AML-193 (cell line): ENCODE measurements around the gene TIMM13.

ENCODE experiments used
- DNase-seq, 2 experiments: peaks; one replicate each; lab custom pipeline; 2025; lab: John Stamatoyannopoulos, UW

TIMM13 gene

DNA sequence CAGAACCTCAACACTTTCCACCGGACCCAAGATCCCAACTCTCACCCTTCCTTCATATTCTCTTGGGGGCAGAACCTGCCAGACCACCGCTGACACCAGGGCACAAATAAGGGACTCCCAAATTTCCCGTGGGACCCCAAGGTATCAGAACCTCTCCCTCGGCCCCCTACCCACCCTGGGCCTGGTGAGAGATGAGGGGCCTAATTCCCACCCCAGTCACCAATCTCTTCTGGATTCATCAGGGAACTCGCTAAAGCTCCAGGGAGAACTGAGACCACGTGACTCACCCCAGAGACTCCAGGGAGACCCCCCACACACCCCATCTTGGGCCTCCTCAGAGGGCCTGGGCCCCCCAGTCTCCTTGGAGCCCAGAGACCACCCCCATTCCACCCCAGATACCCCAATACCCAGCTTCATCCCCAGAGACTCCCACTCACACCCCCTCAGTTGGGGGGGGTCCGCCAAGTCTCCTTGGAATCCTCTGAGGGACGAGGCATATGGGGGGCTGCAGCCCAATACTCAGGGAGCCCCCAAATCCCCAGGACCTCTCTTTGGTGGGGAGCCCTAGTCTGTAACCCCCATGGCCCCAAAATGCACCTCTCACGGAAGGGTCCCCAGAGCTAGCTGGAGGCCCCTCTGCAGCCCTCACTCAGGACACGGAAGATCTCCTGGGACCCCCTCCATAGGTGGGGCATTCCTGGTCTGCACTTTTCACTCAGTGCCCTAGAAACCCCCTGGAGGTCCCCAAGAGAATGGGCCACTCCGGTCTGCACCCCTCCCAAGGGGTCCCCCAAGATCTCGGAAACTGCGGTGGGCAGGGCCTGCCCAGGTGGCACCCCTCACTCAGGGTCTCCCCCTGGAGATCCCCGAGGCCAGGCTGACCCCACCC is 27.8 kb upstream of the TIMM13 start:
- DNase-seq = no peak

DNA sequence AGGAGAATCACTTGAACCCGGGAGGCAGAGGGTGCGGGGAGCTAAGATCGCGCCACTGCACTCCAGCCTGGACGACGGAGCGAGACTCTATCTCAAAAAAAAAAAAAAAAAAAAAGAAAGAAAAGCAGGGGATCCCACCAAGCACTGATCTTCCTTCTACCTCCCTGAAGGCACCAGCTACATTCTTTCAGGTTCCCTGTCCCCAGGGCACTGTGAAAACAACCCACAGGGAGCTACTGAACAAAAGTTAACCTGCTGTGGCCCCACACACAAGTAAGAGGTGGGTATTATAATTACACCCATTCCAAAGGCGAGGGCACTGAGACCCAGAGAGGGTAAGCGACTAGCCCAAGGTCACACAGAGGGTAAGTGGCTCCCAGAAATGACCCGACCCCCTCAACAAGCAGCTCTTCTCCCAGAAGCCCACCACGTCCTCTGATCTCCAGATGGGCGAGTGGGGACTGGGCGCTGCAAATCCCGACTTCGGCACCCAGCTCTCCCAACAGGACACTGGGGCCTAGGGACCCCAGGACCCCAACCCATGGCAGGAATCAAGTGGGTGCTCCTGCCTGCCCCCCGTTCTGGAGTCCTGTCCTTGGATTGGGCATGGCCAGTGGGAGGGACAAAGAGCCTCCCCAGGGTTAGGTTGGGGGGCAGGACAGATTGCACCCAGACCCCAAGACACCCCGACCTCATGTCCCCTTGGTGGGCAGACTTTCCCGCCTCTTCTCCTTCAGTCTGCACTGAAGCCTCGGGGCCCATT is 27.0 kb upstream of the TIMM13 start:
- DNase-seq = no peak

DNA sequence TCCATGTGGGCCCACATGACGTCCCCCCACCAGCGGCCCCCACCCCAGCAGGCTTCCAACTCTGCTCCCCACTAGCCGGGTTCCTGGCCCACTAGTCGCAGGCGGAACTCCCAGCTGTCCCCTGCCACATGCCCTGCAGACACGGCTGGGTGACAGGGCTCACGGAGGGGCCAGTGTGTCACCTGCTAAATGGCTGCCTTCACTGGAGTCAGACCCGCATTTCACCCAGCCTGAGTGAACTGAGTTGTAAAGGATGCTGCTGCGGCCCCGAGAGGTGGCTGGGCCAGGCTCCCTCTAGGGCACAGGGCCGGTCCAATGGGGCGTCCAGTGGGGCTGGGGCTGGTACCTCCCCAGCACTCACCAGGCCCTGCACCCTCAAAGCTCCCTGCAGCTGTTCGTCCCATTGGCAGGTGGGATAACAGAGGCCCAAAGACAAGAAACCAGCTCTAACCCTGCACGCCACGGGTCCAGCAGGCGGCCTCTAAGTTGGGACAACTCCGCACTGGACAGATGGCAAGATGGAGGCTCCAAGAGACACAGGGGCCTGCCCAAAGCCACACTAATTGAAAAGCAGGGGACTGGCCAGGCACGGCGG is 26.1 kb upstream of the TIMM13 start:
- DNase-seq = no peak

DNA sequence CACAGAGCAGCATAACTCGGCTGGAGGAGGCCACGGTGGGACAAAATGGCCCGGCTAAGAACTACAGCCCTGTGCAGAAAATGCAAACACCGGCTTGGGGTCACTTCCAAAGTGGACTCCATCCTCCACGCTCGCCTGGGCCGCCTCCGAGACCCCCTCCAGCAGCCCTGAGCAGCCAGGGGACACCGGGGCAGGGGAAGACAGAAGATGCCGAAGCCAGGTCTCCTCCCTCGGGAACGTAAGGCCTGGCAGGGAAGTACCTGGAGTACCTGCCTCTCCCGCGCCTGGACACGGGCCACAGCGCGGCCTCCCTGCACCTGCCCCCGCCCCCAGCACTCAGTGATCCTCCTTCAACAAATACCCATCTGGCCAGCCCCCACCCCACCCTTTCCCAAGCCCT is 24.4 kb upstream of the TIMM13 start:
- no peak for DNase-seq

DNA sequence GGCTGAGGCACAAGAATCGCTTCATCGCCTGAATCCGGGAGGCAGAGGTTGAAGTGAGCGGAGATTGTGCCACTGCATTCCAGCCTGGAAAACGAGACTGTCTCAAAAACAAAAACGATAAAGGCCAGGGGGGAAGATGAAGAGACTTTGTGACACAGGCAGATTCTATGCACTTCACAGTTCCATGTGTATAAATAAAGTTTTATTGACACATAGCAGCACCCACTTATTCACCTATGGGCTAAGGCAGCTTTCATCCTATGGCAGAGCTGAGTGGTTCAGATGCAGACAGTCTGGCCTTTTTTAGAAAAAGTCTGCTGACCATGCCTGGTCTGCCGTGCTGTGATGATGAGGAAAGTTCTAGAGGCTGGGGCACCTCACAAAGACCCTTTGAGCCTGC is 23.8 kb upstream of the TIMM13 start:
- DNase-seq = no peak

DNA sequence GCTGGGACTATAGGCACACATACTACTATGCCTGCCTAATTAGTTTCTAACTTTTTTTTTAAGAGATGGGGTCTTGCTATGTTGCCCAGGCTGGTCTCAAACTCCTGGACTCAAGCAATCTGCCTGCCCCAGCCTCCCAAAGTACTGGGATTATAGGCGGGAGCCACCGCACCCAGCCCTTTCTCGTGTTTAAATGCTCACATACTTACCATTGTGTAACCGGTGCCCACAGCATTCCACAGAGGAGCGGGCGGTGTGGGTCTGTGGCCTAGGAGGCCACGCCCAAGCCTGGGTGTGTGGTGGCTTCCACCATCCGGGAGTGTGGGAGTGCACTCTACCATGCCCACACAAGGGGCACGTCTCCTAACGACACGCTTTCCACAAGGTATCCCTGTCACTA is 21.6 kb upstream of the TIMM13 start:
- no peak for DNase-seq

DNA sequence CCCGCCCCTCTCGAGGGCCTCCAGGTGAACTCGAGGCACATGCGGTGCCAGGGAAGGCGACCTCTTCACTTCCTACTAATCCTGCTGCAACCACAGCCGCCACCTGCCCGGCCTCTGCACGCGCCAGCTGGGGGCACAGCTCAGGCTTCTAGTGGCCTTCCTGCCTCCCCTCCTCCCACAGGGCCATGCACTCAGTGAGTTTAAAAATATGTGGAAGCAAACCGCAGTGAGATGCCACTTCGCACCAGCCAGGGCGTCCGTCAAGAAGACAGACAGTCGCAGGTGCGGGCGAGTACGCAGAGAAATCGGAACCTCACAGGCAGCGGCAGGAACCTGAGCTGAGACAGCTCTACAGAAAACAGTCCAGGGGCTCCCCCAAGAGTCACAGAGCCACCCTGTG is 19.0 kb upstream of the TIMM13 start:
- DNase-seq = no peak

DNA sequence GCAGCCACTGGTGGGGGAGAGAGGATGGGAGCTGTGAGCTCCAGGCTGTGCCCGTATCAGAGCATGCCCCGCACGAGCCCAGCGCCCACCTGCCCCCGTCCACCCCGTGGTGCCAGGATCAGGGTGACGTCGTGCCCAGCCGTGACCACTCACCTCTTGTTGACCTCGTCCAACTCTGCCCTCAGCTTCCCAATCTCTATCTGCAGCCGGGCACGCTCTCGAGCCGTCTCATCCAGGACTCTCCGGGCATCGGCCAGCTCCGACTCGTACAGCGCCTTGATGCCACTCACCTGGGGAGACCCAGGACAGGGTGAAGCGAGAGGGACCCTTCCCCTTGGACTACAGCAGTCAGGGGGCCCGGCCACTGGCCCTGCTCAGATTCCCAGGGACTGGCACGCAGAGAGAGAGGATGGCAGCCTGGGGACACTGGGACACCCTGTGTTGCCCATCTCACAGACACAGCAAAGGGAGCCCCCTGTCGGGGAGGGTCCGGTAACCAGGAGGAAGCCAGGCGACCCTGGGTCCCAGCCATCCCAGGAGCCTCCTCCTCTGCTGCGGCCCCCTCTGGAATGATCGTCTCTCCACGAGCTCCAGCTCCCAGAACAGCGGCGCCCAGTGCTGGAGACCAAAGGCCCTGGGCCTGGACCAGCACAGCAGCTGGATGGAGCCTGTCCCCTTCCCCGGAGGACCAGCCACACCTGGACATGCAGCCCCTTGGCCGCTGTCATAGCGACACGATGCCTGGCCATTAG is 17.0 kb upstream of the TIMM13 start:
- no peak for DNase-seq

DNA sequence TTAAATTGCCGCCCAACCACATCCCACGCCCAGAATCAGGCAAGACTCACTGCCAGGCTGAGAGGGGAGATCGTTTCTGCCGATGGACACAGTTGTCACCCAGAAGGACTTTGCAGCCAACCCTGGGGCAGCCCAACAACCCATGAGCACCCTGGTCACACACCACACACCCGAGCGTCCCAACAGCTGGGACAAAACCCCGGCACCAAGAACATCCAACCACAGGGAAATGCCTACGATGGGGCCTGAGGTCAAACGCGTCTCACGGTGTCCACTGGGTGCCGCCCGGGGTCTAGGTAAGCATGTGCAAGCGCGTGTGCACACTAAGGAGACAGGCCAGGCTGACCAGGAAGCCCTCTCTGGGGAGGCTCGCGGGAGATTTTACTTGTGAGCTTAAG is 16.4 kb upstream of the TIMM13 start:
- no peak for DNase-seq

DNA sequence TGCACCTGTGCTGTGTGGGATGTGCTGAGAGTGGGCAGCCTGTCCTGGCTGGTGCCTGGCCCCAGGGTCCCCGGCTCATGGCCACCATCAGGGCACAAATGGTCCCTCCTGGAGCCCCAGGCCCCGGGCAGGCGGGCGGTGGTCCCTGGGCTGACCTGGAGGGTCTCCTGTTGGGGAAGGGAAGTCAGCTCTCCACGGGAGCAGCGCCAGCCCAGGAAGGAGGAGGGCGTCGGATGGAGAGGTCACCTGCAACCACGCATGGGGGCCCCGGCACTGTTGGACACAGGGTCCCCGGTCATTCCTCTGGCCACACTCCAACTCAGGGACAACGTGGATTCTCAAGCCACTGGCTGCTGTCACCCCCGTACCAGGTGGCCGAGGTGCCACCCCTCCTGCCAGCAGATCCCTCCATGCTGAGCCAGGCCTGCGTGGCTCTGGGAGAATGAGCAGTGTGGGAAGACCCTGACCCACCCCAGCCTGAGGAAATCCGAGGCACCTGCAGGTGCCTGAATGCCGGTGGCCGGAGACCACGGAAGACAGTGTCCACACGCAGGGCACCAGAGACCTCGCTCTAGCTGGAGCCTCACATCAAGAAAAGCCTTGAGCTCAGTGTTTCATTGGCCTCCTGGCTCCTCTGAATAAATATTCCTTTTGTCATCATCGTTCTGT is 15.9 kb upstream of the TIMM13 start:
- no peak for DNase-seq

DNA sequence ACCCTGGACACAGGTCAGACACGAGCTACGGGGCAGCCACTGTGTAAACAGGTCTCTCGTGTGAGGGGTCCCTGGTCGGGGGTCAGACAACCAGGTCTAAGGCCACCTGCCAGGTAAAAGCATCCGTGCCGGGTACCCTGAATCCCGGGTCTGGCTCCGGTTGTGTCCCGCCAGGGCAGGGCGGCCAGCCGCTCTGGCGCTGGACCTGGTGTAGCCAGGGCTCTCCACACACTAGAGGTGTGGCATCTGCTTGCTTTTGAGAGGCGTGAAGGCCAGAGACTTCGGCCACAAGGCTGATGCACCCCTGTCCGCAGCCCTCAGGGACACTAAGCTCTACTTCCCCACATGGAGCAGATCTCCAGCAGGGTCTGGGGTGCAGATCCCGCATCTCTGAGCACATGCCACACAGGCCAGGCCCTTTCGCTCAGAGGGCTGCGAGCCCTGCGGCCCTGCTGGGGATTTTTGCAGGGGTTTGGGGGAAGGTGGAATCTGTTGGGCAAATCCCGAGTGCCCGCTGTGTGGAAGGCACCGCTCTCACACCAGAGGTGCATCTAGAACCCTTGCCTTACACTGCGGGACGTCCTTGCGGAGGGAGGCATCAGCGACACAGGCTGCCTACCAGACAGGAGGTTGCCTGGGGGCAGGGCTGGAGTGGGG is 13.8 kb upstream of the TIMM13 start:
- DNase-seq = no peak

DNA sequence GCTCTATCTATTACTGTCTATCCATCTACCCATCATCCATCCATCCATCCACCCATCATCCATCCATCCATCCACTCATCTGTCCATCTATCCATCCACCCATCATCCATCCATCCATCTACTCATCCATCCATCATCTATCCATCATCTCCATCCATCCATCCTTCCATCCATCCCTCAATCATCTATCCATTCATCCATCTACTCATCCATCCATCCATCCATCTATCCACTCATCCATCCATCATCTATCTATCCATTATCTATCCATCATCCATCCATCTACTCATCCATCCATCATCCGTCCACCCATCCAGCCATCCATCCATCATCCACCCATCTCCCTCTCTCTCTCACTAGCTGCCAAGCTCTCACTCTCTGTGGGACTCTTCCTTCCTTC is 13.1 kb upstream of the TIMM13 start:
- DNase-seq = no peak

DNA sequence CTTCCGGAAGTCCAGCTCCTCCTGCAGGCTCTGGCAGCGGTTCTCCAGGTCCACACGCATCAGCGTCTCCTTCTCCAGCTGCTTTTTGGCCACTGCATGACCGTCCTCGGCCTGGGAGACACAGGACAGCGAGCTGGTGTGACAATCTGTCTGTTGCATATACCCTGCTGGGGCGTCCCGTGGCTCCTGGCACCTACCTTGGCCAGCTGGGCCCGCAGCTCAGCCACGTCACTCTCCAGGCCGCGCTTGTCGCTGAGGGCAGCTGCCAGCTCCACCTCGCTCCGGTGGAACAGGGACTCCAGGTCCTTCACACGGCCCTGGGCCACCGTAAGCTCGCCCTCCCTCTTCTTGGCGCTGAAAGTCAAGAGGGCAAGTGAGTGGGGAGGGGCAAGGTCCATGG is 10.8 kb upstream of the TIMM13 start:
- no peak for DNase-seq

DNA sequence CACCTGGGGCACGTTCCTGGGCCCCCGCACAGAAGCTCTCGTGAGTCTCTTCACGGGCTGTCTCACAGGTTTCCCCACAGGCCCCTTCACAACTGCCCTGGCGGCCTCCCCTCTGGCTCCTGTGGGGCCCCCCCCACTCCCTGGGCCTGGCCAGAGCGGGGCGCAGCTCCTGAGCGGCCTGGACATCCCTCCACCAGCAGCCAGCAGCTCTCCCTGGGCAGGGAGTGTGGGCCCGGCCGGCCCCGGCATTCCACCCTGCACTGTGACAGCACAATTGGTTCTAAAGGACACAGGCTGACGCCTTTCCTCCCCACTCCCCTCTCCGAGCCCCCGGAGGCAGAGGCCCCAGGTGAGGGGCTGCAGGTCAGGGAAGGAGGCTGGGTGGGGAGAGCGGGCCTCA is 9.5 kb upstream of the TIMM13 start:
- DNase-seq = no peak

DNA sequence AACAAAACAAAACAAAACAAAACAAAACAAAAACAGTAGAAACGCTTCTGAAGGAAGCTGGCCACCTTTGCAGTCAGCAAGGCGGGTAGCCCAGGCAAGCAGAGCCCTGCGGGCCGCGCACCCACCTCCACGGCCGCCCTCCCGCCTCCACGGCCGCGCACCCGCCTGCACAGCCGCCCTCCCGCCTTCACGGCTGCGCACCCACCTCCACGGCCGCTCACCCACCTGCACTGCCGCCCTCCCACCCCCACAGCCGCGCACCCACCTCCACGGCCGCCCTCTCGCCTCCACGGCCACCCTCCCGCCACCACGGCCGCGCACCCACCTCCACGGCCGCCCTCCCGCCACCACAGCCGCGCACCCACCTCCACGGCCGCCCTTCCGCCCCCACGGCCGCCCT is 9.0 kb upstream of the TIMM13 start:
- no peak for DNase-seq

DNA sequence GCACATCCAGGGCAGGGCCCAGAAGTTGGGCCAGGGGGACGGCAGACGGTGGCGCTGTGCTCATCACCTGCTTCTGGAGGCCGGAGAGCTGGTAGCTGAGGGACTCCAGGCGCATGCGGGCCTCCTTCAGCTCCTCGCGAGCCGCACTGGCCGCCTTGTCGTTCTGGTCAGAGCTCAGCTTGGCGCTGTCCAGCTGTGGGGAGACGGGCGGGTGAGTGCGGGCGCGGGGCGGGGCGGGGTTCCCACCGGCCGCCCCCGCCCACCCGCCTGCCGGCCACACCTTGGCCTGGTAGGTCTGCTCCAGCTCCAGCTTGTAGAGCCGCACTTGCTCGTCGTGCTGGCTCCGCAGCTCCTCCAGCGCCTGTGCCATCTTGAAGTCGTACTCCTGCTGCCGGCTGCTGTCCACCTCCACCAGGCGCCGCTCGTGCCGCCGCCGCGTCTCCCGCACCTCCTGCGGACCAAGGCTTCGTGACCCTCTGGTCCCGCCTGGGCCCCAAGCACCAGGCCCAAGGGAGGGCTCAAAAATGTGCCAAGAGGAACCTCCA is 7.4 kb upstream of the TIMM13 start:
- no peak for DNase-seq

DNA sequence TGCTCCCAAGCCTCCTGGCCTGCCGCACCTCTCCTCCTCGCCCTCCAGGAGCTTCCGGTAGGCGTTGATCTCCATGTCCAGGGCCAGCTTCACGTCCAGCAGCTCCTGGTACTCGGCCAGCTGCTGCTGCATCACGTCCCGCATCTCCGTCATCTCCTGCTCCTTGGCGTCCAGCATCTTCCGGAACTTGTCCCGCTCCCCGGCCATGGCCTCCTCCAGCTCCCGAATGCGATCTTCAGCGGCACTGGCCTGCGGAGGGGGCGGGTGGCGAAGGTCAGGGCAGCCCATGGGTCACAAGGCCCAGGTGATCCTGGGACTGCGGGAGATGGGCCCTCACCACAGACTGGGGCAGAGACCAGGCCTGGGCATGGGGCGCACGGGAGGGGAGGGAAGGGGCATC is 6.9 kb upstream of the TIMM13 start:
- DNase-seq = no peak

DNA sequence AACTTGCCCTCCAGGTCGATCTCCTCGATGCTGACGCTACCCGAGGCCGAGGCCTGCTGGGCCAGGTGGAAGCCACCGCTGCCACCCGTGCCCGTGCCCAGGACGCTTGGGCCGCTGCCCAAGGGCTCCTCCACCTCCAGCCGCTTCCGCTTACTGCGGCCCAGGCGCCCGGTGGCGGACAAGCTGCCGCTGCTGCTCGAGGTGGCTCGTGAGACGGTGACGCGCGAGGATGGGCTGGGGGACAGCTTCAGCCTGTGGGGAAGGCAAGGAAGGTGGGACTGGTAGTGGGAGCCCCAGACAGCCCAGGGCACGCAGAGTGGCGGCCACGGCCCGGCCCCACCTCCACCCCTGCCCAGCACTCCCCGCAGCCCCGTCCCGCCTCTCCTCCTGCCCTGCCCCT is 6.5 kb upstream of the TIMM13 start:
- no peak for DNase-seq

DNA sequence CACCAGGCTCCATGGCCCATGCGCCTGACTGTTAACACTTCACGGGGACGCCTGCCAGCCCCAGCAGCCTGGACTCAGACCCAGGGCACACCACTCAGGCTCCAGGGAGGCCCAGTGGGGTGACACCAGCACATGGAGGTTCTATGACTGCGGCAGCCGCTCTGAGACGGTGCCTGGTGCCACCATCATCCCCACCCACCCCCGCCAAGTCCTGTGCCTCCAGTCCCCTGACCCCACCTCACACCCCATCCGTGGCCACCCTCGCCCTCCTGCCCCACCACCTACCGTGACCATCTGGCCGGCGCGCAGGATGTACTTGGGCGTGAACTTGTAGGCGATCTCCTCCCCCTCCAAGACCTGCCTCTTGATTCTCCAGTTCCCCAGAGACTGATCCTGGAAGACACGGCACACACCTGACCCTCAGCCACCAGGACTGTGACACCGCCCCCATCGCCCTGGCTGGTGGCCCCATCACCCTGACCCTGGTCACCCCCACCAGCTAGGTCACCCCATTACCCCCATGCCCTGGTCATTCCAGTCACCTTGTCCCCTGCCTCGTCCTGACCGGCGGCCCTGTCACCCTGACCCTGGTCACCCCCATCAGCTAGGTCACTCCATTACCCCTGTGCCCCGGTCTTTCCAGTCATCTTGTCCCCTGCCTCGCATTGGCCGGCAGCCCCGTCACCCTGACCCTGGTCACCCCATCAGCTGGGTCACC is 4.9 kb upstream of the TIMM13 start:
- DNase-seq = no peak

DNA sequence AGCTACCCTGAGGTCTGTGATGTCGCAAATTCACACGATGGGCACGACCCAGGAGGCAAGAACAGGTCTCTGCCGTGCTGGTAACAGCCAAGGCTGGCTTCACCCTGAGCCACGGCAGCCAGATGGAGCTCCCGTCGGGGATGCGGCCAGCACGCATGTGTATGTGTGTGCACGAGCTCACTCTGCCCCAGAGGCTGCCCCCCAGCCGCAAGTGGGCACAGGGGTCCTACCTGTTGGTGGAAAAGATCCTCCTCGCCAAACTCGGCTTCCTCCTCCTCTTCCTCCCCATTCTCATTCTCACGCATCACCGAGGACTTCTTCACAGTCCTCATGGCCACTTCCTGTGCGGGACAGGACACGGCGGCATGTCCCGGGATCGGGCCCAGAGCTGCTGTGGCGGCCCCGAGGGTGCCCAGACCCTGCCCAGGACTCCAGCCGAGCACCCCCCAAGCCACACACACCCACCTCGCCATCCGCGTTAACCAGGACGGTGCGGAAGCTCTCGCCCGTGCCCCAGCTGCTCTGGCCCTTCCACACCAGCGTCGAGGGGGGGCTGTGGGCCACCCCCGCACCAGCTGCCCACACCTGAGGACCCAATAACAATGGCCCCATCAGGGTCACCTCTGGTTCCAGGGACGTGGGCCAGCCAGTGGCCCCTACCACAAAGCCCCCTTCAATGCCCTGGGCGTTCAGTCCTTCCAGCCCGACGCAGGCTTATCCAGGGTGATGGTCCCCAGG is 4.1 kb upstream of the TIMM13 start:
- no peak for DNase-seq
